Neural progenitor cell (in vitro differentiated cells): ENCODE measurements around the gene ALK. TPM values are rescaled to one million over a fixed set of nuclear protein-coding genes. Genes with fewer than 3 reads are reported as not detected.

Source experiments
- DNase-seq: peaks from one replicate; pipeline ENCODE4 v3.0.0-alpha.2; 2016; ENCODE audit warnings: low spot score
- H2AFZ ChIP-seq: fragments of 200-600 bp; sonication (generic); replicated peaks from 2 replicates; pipeline ENCODE4 v1.6.1; 2016; ENCODE audit warnings: antibody characterized with exemption
- H3F3A ChIP-seq: fragments of 200-600 bp; sonication (generic); 2 replicates; pipeline ENCODE4 v1.6.1; 2016; ENCODE audit warnings: antibody characterized with exemption, low read depth
- H3K27ac ChIP-seq: fragments of 200-600 bp; sonication (generic); 2 replicates; pipeline ENCODE4 v1.5.1; 2016; ENCODE audit warnings: mild to moderate bottlenecking
- H3K27me3 ChIP-seq: fragments of 200-600 bp; sonication (generic); 2 replicates; pipeline ENCODE4 v1.6.1; 2016; ENCODE audit warnings: mild to moderate bottlenecking, moderate library complexity
- H3K36me3 ChIP-seq: fragments of 200-600 bp; sonication (generic); 2 replicates; pipeline ENCODE4 v1.5.1; 2016
- H3K4me1 ChIP-seq: fragments of 200-600 bp; sonication (generic); 2 replicates; pipeline ENCODE4 v1.6.1; 2016; ENCODE audit warnings: mixed run types
- H3K4me2 ChIP-seq: fragments of 200-600 bp; sonication (generic); 2 replicates; pipeline ENCODE4 v1.6.1; 2016
- H3K4me3 ChIP-seq: fragments of 200-600 bp; sonication (generic); 2 replicates; pipeline ENCODE4 v1.5.1; 2016
- H3K79me2 ChIP-seq: fragments of 200-600 bp; sonication (generic); 2 replicates; pipeline ENCODE4 v1.6.1; 2016; ENCODE audit warnings: low read depth
- H3K9ac ChIP-seq: fragments of 200-600 bp; sonication (generic); 2 replicates; pipeline ENCODE4 v1.6.1; 2016
- H3K9me3 ChIP-seq: fragments of 200-600 bp; sonication (generic); 2 replicates; pipeline ENCODE4 v1.5.1; 2016; ENCODE audit warnings: low read depth
- H4K20me1 ChIP-seq: fragments of 200-600 bp; sonication (generic); 2 replicates; pipeline ENCODE4 v1.6.1; 2016; ENCODE audit warnings: low read depth
- H3K27ac Mint-ChIP-seq: 3 replicates; pipeline ENCODE4 v1.8.0; 2021; ENCODE audit warnings: mixed read lengths
- H3K27me3 Mint-ChIP-seq: 2 replicates; pipeline ENCODE4 v1.8.0; 2022; ENCODE audit warnings: low read depth, mild to moderate bottlenecking, inconsistent platforms, moderate library complexity, mixed read lengths; ENCODE audit not compliant: insufficient read depth
- H3K36me3 Mint-ChIP-seq: 3 replicates; pipeline ENCODE4 v1.8.0; 2021; ENCODE audit warnings: mixed read lengths
- H3K4me1 Mint-ChIP-seq: 3 replicates; pipeline ENCODE4 v1.8.0; 2021; ENCODE audit warnings: mixed read lengths
- H3K4me3 Mint-ChIP-seq: 3 replicates; pipeline ENCODE4 v1.8.0; 2021; ENCODE audit warnings: mild to moderate bottlenecking, moderate library complexity, mixed read lengths
- H3K9me3 Mint-ChIP-seq: 3 replicates; pipeline ENCODE4 v1.8.0; 2020; ENCODE audit warnings: mixed read lengths
- EZH2 ChIP-seq: fragments of 200-600 bp; sonication (generic); IDR thresholded peaks from 2 replicates; pipeline ENCODE4 v1.6.1; 2017; ENCODE audit warnings: antibody characterized with exemption, mild to moderate bottlenecking, moderate library complexity
- EZH2phosphoT487 ChIP-seq: fragments of 200-600 bp; sonication (generic); IDR thresholded peaks from 2 replicates; pipeline ENCODE4 v1.6.1; 2017; ENCODE audit warnings: antibody characterized with exemption
- total RNA-seq: library from RNA; depleted of rRNA; stranded (reverse); fragments of >200 nt; gene quantifications from 2 replicates; pipeline ENCODE4 v1.2.3, GENCODE V29; 2015; ENCODE audit warnings: low replicate concordance
- TF ChIP-seq, protein P1 (sequence below): fragments of 200-600 bp; sonication (generic); IDR thresholded peaks from 2 replicates; pipeline ENCODE4 v1.5.1; 2017; ENCODE audit warnings: antibody characterized with exemption, mild to moderate bottlenecking

Gene ALK
- total RNA-seq, 1 donor from 2014 or later: not detected

DNA sequence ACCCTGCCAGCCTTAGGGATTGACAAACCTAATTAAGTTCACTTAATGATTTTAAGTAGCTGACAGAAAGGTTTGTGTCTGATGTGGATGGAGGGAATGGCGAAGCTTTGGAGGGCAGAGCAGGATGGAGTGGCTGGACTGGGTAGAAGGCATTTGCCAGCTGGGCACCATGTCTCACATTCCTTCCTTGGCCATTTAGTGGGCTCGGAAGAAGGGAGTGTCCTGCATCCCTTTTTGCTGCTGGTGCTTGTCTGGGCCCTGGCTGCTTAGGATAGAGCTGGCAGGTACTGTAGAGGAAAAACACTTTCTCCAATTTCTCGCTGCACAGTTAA, 639.5 kb downstream of the ALK start:
- peaks cover 6% of the 10 kb centered on the region for H3K4me1 ChIP-seq

DNA sequence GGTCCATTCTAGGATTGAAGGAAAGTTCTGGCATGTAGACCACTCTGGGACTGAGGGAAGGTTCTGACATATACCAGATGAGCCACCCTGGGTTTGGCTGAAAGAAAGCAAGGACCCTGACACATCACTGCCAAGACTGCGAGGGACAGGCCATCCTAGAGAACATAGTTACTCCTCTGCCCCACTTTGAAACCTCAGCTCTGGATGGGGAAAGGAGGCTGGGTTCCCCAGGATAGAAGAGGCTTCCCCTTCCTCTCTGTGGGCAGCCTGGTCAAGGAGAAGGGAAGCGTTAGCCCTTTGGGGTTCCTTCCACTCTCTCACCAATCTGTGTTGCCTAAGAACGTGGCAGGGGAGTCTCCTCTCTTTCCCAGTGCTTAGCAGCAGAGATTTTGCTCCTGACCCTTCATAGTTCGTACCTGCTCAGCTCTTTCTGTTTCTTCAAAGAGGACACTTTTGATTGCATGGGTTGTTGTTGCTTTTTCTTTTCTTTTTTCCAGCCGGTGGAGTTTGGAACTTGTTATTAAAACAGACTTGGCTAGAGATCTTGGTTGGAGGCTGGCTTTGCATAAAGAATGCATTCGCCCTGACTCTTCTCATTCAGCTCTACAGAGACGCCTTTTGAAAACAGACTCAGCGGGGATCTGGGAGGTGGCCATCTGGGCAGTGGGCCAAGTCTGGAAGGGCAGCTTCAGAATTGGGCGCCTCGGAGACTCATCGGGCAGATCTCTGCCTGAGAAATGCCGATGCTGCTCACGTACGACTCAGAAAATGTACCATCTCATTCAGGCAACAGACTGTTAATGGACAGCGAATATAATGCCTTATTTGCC, 640.1 kb downstream of the ALK start:
- Histone ChIP-seq H3K27ac (no peak overlapping the region), H3K9me3 (no peaks in the 10 kb centered on the region), H3F3A (no peaks in the 10 kb centered on the region), H4K20me1 (no peaks in the 10 kb centered on the region), H3K4me1 (peaks cover 6% of the 10 kb centered on the region), H3K4me2 (peak overlapping the region; percentile 16), H3K27me3 (no peaks in the 10 kb centered on the region), H3K36me3 (no peaks in the 10 kb centered on the region), H2AFZ (no peak overlapping the region), H3K79me2 (no peaks in the 10 kb centered on the region), H3K9ac (no peak overlapping the region), H3K4me3 (no peak overlapping the region)
- TF ChIP-seq EZH2 (no peak), EZH2phosphoT487 (no peak)
- TF ChIP-seq, protein P1, sequence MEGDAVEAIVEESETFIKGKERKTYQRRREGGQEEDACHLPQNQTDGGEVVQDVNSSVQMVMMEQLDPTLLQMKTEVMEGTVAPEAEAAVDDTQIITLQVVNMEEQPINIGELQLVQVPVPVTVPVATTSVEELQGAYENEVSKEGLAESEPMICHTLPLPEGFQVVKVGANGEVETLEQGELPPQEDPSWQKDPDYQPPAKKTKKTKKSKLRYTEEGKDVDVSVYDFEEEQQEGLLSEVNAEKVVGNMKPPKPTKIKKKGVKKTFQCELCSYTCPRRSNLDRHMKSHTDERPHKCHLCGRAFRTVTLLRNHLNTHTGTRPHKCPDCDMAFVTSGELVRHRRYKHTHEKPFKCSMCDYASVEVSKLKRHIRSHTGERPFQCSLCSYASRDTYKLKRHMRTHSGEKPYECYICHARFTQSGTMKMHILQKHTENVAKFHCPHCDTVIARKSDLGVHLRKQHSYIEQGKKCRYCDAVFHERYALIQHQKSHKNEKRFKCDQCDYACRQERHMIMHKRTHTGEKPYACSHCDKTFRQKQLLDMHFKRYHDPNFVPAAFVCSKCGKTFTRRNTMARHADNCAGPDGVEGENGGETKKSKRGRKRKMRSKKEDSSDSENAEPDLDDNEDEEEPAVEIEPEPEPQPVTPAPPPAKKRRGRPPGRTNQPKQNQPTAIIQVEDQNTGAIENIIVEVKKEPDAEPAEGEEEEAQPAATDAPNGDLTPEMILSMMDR: no peak
- peaks cover 7% of the 10 kb centered on the region for H3K9me3 Mint-ChIP-seq
- H3K4me1 Mint-ChIP-seq: peaks cover 11% of the 10 kb centered on the region
- H3K36me3 Mint-ChIP-seq: peaks cover 7% of the 10 kb centered on the region
- peak; percentile 38 for DNase-seq
- peak overlapping the region; percentile 22 for H3K4me3 Mint-ChIP-seq
- peaks cover 13% of the 10 kb centered on the region for H3K27me3 Mint-ChIP-seq
- peak overlapping the region; percentile 47 for H3K27ac Mint-ChIP-seq

More for the DNA sequence above, 639.5 kb downstream of the ALK start:
- Mint-ChIP-seq H3K27me3 (peaks cover 11% of the 10 kb centered on the region), H3K4me3 (no peak overlapping the region), H3K27ac (no peak overlapping the region), H3K36me3 (peaks cover 7% of the 10 kb centered on the region), H3K4me1 (peaks cover 11% of the 10 kb centered on the region), H3K9me3 (peaks cover 7% of the 10 kb centered on the region)
- H3K4me2 ChIP-seq: no peak overlapping the region
- H3K9me3 ChIP-seq: no peaks in the 10 kb centered on the region
- TF ChIP-seq EZH2 (no peak), EZH2phosphoT487 (no peak)
- TF ChIP-seq, protein P1: no peak
- H3K27me3 ChIP-seq: no peaks in the 10 kb centered on the region
- no peaks in the 10 kb centered on the region for H4K20me1 ChIP-seq
- no peaks in the 10 kb centered on the region for H3F3A ChIP-seq
- H3K4me3 ChIP-seq: no peak overlapping the region
- no peaks in the 10 kb centered on the region for H3K36me3 ChIP-seq
- H2AFZ ChIP-seq: no peak overlapping the region
- no peak overlapping the region for H3K9ac ChIP-seq
- no peak overlapping the region for H3K27ac ChIP-seq
- no peaks in the 10 kb centered on the region for H3K79me2 ChIP-seq
- no peak for DNase-seq

- H3K4me3 ChIP-seq: no peak overlapping the region
- H3K4me2 ChIP-seq: no peak overlapping the region
- TF ChIP-seq, protein P1: no peak
- TF ChIP-seq EZH2phosphoT487 (no peak), EZH2 (no peak)
- no peaks in the 10 kb centered on the region for H3K27me3 ChIP-seq
- H3K4me1 ChIP-seq: peaks cover 6% of the 10 kb centered on the region
- no peaks in the 10 kb centered on the region for H4K20me1 ChIP-seq
- no peaks in the 10 kb centered on the region for H3K36me3 ChIP-seq
- no peak overlapping the region for H2AFZ ChIP-seq
- H3K4me3 Mint-ChIP-seq: no peak overlapping the region
- H3K27me3 Mint-ChIP-seq: peaks cover 13% of the 10 kb centered on the region
- peaks cover 7% of the 10 kb centered on the region for H3K9me3 Mint-ChIP-seq
- H3K36me3 Mint-ChIP-seq: peaks cover 7% of the 10 kb centered on the region
- no peaks in the 10 kb centered on the region for H3F3A ChIP-seq
- H3K9ac ChIP-seq: no peak overlapping the region
- no peak for DNase-seq
- H3K79me2 ChIP-seq: no peaks in the 10 kb centered on the region
- no peak overlapping the region for H3K27ac Mint-ChIP-seq
- no peaks in the 10 kb centered on the region for H3K9me3 ChIP-seq
- peaks cover 11% of the 10 kb centered on the region for H3K4me1 Mint-ChIP-seq
- no peak overlapping the region for H3K27ac ChIP-seq
Observed at GRCh38 chr2:29278966-29279365, 642.4 kb downstream of the ALK start.
